Measurements from ENCODE around the gene PRR23E.
A peak's percentile ranks its signal among the peaks of the same experiment; 100 is the strongest.

Gene PRR23E

GRCh38 chr3:127206611-127207516 lies 13.9 kb downstream of the PRR23E start:
- Histone ChIP-seq H3K9ac (no peak overlapping the region), H3K36me3 (peaks cover 76% of the 10 kb centered on the region), H3K4me3 (no peak overlapping the region), H3K4me1 (peaks cover 58% of the 10 kb centered on the region), H3K27me3 (no peaks in the 10 kb centered on the region), H4K20me1 (peaks cover 67% of the 10 kb centered on the region), H3K27ac (peak overlapping the region; percentile 58), H3K4me2 (peak overlapping the region; percentile 61), H3K9me3 (peaks cover 29% of the 10 kb centered on the region)
- no peak for TF ChIP-seq Cebpa-rat (IDR thresholded peaks at IDR 0.05)

DNA sequence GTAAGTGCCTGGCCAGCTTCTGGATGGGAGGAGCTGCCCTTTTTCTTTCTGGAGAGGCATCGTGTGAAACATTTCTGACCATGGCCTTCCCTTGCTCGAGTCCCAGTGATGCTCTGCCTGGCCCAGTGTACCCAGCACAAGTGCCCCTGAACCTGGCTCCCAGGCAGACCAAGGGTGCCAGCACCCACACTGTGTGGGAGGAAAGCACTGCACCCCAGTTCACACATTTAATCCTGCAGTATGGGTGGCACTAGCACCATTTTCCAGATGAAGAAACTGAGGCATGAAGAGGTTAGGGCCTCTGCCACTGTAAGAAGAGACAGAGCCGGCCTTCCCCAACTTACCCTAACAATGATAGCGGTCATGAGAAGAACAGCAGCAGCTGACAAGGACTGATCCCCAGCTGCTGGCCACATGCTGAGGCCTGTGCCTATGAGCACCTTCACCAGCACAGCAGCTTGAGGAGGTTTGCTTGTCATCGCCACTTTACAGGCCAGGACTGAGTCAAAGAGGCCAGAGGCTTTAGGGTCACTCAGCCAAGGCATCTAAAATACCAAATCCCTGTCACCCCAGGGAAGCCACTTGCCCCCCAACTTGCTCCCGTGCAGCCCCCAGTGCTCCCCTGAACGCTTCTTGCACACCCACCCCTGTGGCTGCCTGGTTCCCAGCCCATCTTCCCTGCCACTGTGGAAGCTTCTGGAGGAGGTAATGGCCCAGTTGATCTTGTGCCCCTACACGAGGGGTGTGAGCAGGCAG lies 15.0 kb downstream of the PRR23E start:
- peaks cover 79% of the 10 kb centered on the region for H3K36me3 ChIP-seq
- no peak overlapping the region for H3K4me3 ChIP-seq
- no peak for TF ChIP-seq Cebpa-rat (IDR thresholded peaks at IDR 0.05)
- H4K20me1 ChIP-seq: peaks cover 67% of the 10 kb centered on the region
- H3K4me2 ChIP-seq: peak overlapping the region; percentile 61
- no peaks in the 10 kb centered on the region for H3K27me3 ChIP-seq
- H3K27ac ChIP-seq: no peak overlapping the region
- peaks cover 68% of the 10 kb centered on the region for H3K4me1 ChIP-seq
- no peak overlapping the region for H3K9ac ChIP-seq
- H3K9me3 ChIP-seq: peaks cover 21% of the 10 kb centered on the region

DNA sequence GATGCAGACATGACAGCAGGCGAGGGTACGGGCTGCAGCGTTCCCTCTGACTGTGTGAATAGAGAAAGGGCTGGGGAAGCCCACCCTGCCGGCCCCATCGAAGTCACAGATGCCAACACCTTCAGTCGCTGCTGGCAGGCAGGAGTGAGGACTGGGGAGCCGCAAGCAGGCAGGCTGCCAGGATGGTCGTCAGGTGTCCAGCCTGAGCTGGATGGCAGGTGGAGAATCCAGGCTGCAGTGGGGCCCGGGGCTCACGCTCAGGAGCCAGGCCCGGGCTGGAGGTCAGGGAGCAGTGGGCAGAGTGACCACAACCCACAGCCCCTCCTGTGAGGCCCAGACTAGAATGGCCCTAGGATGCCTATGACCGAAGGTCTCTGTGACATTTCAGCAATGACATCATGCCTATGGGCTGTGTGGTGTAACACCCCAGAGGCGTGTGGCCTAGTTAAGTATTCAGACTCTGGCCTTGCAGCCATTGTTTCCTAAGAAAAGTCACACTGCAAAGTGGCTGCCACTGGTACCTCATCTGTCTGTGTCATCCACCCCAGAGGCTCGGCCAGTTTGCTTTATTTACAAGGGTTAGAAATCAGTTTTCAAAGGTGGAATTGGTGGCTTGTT lies 15.7 kb downstream of the PRR23E start:
- H3K4me3 ChIP-seq: no peak overlapping the region
- no peaks in the 10 kb centered on the region for H3K27me3 ChIP-seq
- TF ChIP-seq Cebpa-rat (IDR thresholded peaks at IDR 0.05): no peak
- H3K27ac ChIP-seq: no peak overlapping the region
- H3K9ac ChIP-seq: 0 out of 2 replicates have a peak overlapping the region, but pooled peaks have one; percentile 16
- H3K9me3 ChIP-seq: peaks cover 16% of the 10 kb centered on the region
- peak overlapping the region; percentile 86 for H3K4me2 ChIP-seq
- peaks cover 75% of the 10 kb centered on the region for H3K4me1 ChIP-seq
- H3K36me3 ChIP-seq: peaks cover 77% of the 10 kb centered on the region
- H4K20me1 ChIP-seq: peaks cover 67% of the 10 kb centered on the region

- Histone ChIP-seq H3K27me3 (no peaks in the 10 kb centered on the region), H3K4me2 (peak overlapping the region; percentile 86), H3K27ac (peak overlapping the region; percentile 53; the same call in 1 of the 2 replicates), H3K4me3 (no peak overlapping the region), H3K36me3 (peaks cover 72% of the 10 kb centered on the region), H3K9me3 (peaks cover 10% of the 10 kb centered on the region), H3K4me1 (peaks cover 82% of the 10 kb centered on the region), H4K20me1 (peaks cover 67% of the 10 kb centered on the region), H3K9ac (0 out of 2 replicates have a peak overlapping the region, but pooled peaks have one; percentile 16)
- TF ChIP-seq Cebpa-rat (IDR thresholded peaks at IDR 0.05): no peak
Observed at GRCh38 chr3:127209155-127209839, 16.4 kb downstream of the PRR23E start.

GRCh38 chr3:127209840-127210653 lies 17.1 kb downstream of the PRR23E start:
- Histone ChIP-seq H3K4me3 (no peak overlapping the region), H3K9ac (0 out of 2 replicates have a peak overlapping the region, but pooled peaks have one; percentile 29)

GRCh38 chr3:127210654-127210943 lies 17.7 kb downstream of the PRR23E start:
- Histone ChIP-seq H3K4me2 (peak overlapping the region; percentile 86), H3K4me3 (no peak overlapping the region), H3K9me3 (no peaks in the 10 kb centered on the region), H3K9ac (no peak overlapping the region), H4K20me1 (peaks cover 58% of the 10 kb centered on the region), H3K4me1 (peaks cover 95% of the 10 kb centered on the region), H3K27ac (peak overlapping the region; percentile 53; the same call in 1 of the 2 replicates), H3K27me3 (no peaks in the 10 kb centered on the region), H3K36me3 (peaks cover 59% of the 10 kb centered on the region)
- no peak for TF ChIP-seq Cebpa-rat (IDR thresholded peaks at IDR 0.05)

More at GRCh38 chr3:127209840-127210653, 17.1 kb downstream of the PRR23E start:
- Histone ChIP-seq H3K27ac (peak overlapping the region; percentile 53), H3K36me3 (peaks cover 65% of the 10 kb centered on the region), H3K4me2 (peak overlapping the region; percentile 86), H3K27me3 (no peaks in the 10 kb centered on the region), H3K4me1 (peaks cover 90% of the 10 kb centered on the region), H3K9me3 (peaks cover 4% of the 10 kb centered on the region), H4K20me1 (peaks cover 62% of the 10 kb centered on the region)
- no peak for TF ChIP-seq Cebpa-rat (IDR thresholded peaks at IDR 0.05)

- peak overlapping the region; percentile 86 for H3K4me2 ChIP-seq
- no peaks in the 10 kb centered on the region for H3K27me3 ChIP-seq
- peaks cover 100% of the 10 kb centered on the region for H3K4me1 ChIP-seq
- H3K36me3 ChIP-seq: peaks cover 52% of the 10 kb centered on the region
- peaks cover 52% of the 10 kb centered on the region for H4K20me1 ChIP-seq
- peak overlapping the region; percentile 52 for H3K4me3 ChIP-seq
- H3K27ac ChIP-seq: peak overlapping the region; percentile 54
- no peak for TF ChIP-seq Cebpa-rat (IDR thresholded peaks at IDR 0.05)
- H3K9me3 ChIP-seq: no peaks in the 10 kb centered on the region
- H3K9ac ChIP-seq: no peak overlapping the region
Observed at GRCh38 chr3:127211118-127212060, 18.5 kb downstream of the PRR23E start.

GRCh38 chr3:127212231-127212630 lies 19.3 kb downstream of the PRR23E start:
- H3K9me3 ChIP-seq: no peaks in the 10 kb centered on the region
- peaks cover 43% of the 10 kb centered on the region for H4K20me1 ChIP-seq
- peak overlapping the region; percentile 61; the same call in 1 of the 2 replicates for H3K27ac ChIP-seq
- H3K9ac ChIP-seq: no peak overlapping the region
- peaks cover 100% of the 10 kb centered on the region for H3K4me1 ChIP-seq
- no peak for TF ChIP-seq Cebpa-rat (IDR thresholded peaks at IDR 0.05)
- H3K27me3 ChIP-seq: no peaks in the 10 kb centered on the region
- H3K36me3 ChIP-seq: peaks cover 48% of the 10 kb centered on the region
- H3K4me3 ChIP-seq: peak overlapping the region; percentile 52; the same call in 1 of the 2 replicates
- peak overlapping the region; percentile 86 for H3K4me2 ChIP-seq

Measured in BLaER1 (cell line).